GM12878 (cell line): ENCODE results near the gene ROCK1. TPM values are rescaled to one million over a fixed set of nuclear protein-coding genes. Genes with fewer than 3 reads are reported as not detected.

Experiments
- CBX5 ChIP-seq: sonication (generic); IDR thresholded peaks from 2 replicates; pipeline ENCODE4 v1.6.1; 2016; ENCODE audit warnings: low read depth, moderate library complexity, mild to moderate bottlenecking, inconsistent platforms
- CHD2 ChIP-seq: IDR thresholded peaks from 2 replicates; pipeline ENCODE4 v1.6.1; 2011; ENCODE audit warnings: low read depth, low read length, improper control_type of control experiment, borderline replicate concordance
- CREB1 ChIP-seq: IDR thresholded peaks from 2 replicates; pipeline ENCODE4 v1.6.1; 2012; ENCODE audit warnings: low read depth, mild to moderate bottlenecking, inconsistent platforms
- CTCF ChIP-seq, 3 experiments: IDR thresholded peaks in 2 of 3; conservative IDR thresholded peaks in 1 of 3; 2 replicates each; pipeline ENCODE4 v1.5.1; 2011; ENCODE audit warnings: low read depth in 3 of 3, low read length in 3 of 3, mild to moderate bottlenecking in 3 of 3, control low read depth in 2 of 3, moderate library complexity in 2 of 3, inconsistent platforms in 1 of 3, mixed read lengths in 1 of 3; ENCODE audit not compliant: control insufficient read depth in 2 of 3, insufficient read depth in 1 of 3; ENCODE audit errors: extremely low read depth in 1 of 3
- HDAC2 ChIP-seq: fragments of 200-600 bp; sonication (generic); IDR thresholded peaks from 2 replicates; pipeline ENCODE4 v1.6.1; 2017
- MXI1 ChIP-seq: fragments of 150-350 bp; IDR thresholded peaks from 2 replicates; pipeline ENCODE4 v1.6.1; 2011; ENCODE audit warnings: low read depth, mild to moderate bottlenecking, inconsistent platforms, low read length, improper control_type of control experiment
- NBN ChIP-seq: fragments of 450-650 bp; IDR thresholded peaks from 2 replicates; pipeline ENCODE4 v1.6.1; 2016
- NFIC ChIP-seq: IDR thresholded peaks from 2 replicates; pipeline ENCODE4 v1.6.1; 2012; ENCODE audit warnings: low read depth, mild to moderate bottlenecking, inconsistent platforms, low read length, moderate library complexity
- NR2F1 ChIP-seq: fragments of 450-650 bp; conservative IDR thresholded peaks from 2 replicates; pipeline ENCODE4 v1.6.1; 2017; ENCODE audit warnings: mild to moderate bottlenecking
- NRF1 ChIP-seq: conservative IDR thresholded peaks from 2 replicates; pipeline ENCODE4 v1.6.1; 2011; ENCODE audit warnings: mild to moderate bottlenecking, low read depth, low read length, improper control_type of control experiment
- PRDM15 ChIP-seq: fragments of 450-650 bp; formaldehyde crosslinking; IDR thresholded peaks from 2 replicates; pipeline ENCODE4 v1.4.0; 2020; ENCODE audit warnings: mild to moderate bottlenecking, moderate library complexity
- SMC3 ChIP-seq: IDR thresholded peaks from 2 replicates; pipeline ENCODE4 v1.6.1; 2011; ENCODE audit warnings: low read length, improper control_type of control experiment, borderline replicate concordance
- SUPT20H ChIP-seq: IDR thresholded peaks from 2 replicates; pipeline ENCODE4 v1.6.1; 2011; ENCODE audit warnings: low read depth, mild to moderate bottlenecking, low read length, moderate library complexity, borderline replicate concordance; ENCODE audit not compliant: control insufficient read depth
- TARDBP ChIP-seq: IDR thresholded peaks from 2 replicates; pipeline ENCODE4 v1.6.1; 2016; ENCODE audit warnings: borderline replicate concordance
- USF2 ChIP-seq: IDR thresholded peaks from 2 replicates; pipeline ENCODE4 v1.6.1; 2011; ENCODE audit warnings: low read depth, low read length, improper control_type of control experiment, borderline replicate concordance
- YY1 ChIP-seq: IDR thresholded peaks from 2 replicates; pipeline ENCODE4 v1.6.1; 2011; ENCODE audit warnings: low read depth, mild to moderate bottlenecking, low read length
- ZNF274 ChIP-seq: IDR thresholded peaks from one replicate; pipeline ENCODE4 v1.8.0; 2011; ENCODE audit not compliant: insufficient read length, insufficient read depth
- ZNF687 ChIP-seq: fragments of 450-650 bp; IDR thresholded peaks from 2 replicates; pipeline ENCODE4 v1.6.1; 2017; ENCODE audit warnings: mild to moderate bottlenecking, moderate library complexity
- ZZZ3 ChIP-seq: IDR thresholded peaks from 2 replicates; pipeline ENCODE4 v1.6.1; 2011; ENCODE audit warnings: low read depth; ENCODE audit not compliant: control insufficient read depth, insufficient read length
- polyA plus RNA-seq, 11 experiments: library from polyadenylated mRNA; depleted of rRNA in 4 of 11; unstranded in 6 of 11; stranded (reverse) in 5 of 11; fragments of >200 nt; fragmentation: Nextera tagmentation in 4 of 11; fragmentation: Illumina TruSeq in 1 of 11; extraction: Ambion mirVana in 4 of 11; extraction: Trizol in 1 of 11; gene quantifications; 1 replicate in 1 of 11; 2 replicates in 10 of 11; pipeline versions ENCODE4 v1.2.1 to v1.2.3, GENCODE V29; 2011 to 2016; ENCODE audit warnings: inconsistent platforms in 2 of 11, missing spikeins in 2 of 11, low read depth in 1 of 11
- total RNA-seq, 4 experiments: library from RNA; depleted of rRNA in 3 of 4; stranded (reverse); fragments of >200 nt in 3 of 4; fragmentation: Illumina TruSeq in 1 of 4; extraction: Trizol in 1 of 4; gene quantifications; 2 replicates each; pipeline versions ENCODE4 v1.2.1 to v1.2.3, GENCODE V29; 2013 to 2021

Gene ROCK1
- total and polyA plus RNA-seq, 10 of the 15 experiments (the other 5 are each of a cell fraction or from before 2014, with no cell fraction given) = 14.8 to 46.6 (median 29.5) TPM

- TF ChIP-seq USF2 (no peak), MXI1 (no peak), SUPT20H (no peak), CBX5 (0 out of 2 replicates have a peak, but pooled peaks have one; percentile 56), NBN (0 out of 2 replicates have a peak, but pooled peaks have one; percentile 12), HDAC2 (no peak), ZNF274 (no peak), CTCF (IDR thresholded peaks at IDR 0.05 in 2 of 3, conservative IDR thresholded peaks at IDR 0.05 in 1 of 3; ENCODE audit: control insufficient read depth in 2 of 3, extremely low read depth in 1 of 3, insufficient read depth in 1 of 3, low read depth in 3 of 3, low read length in 3 of 3) (no peak), ZNF687 (no peak), NR2F1 (no peak; the same call in 1 of the 2 replicates), ZZZ3 (no peak), YY1 (peak; percentile 71), CREB1 (peak; percentile 50), NRF1 (peak; percentile 66), NFIC (no peak), PRDM15 (CRISPR knock-in tag) (no peak), SMC3 (no peak), CHD2 (no peak), TARDBP (0 out of 2 replicates have a peak, but pooled peaks have one; percentile 21)
Observed at GRCh38 chr18:21111346-21112139, at the start of gene ROCK1 (continued).
